Neural cell (in vitro differentiated cells): ENCODE data around the gene RNF213.

ENCODE experiments used
- CTCF ChIP-seq: fragments of 450-650 bp; IDR thresholded peaks from 2 replicates; pipeline ENCODE4 v1.5.1; 2014; ENCODE audit warnings: antibody characterized with exemption, mild to moderate bottlenecking, moderate library complexity; ENCODE audit not compliant: poor library complexity, severe bottlenecking
- EZH2 ChIP-seq: fragments of 200-600, 300-800 bp; shearing (Covaris generic), sonication (generic); IDR thresholded peaks from 2 replicates; pipeline ENCODE4 v1.6.1; 2014; ENCODE audit warnings: antibody characterized with exemption, low read length, borderline replicate concordance, mild to moderate bottlenecking; ENCODE audit not compliant: insufficient read depth, poor library complexity, severe bottlenecking
- MXI1 ChIP-seq: fragments of 450-650 bp; conservative IDR thresholded peaks from 2 replicates; pipeline ENCODE4 v1.6.1; 2014; ENCODE audit warnings: antibody characterized with exemption, mild to moderate bottlenecking; ENCODE audit not compliant: poor library complexity, severe bottlenecking
- POLR2AphosphoS5 ChIP-seq: IDR thresholded peaks from 2 replicates; pipeline ENCODE4 v1.6.1; 2012
- REST ChIP-seq: IDR thresholded peaks from 2 replicates; pipeline ENCODE4 v1.6.1; 2012; ENCODE audit warnings: borderline replicate concordance

DNA sequence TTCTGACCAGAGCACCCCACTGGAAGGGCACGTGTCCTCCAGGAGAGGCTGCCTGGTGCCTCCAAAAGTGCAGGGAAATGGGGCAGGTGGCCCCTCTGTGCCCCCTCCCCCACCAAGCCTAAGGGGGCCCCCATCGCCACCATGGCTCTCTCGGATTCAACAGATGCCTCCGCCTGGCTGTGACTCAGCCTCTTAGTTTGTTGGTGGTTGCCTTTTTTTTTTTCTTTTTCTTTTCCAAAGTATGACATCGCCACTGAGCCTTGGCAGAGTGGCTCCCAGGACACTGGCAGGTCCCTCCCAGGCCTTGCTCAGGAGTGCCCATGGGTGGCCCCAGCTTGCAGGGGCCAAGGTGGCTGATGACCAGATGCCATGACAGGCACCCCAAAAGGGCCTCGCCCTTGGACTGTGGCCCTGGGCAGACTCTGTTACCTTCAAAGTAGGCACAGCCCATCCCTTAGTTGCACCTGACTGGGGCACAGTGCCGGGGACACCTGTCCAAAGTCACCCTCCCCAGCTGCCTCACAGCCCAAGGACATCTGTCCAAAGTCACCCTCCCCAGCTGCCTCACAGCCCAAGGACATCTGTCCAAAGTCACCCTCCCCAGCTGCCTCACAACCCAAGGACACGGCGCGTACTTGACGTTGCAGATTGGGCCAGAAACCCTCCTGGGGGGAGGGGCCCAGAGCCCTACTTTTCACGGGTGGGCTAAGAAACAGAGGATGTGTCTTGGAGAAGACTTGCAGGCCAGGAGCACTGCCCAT lies 186.2 kb downstream of the RNF213 start:
- TF ChIP-seq CTCF (no peak), POLR2AphosphoS5 (no peak), EZH2 (no peak), REST (no peak), MXI1 (no peak)
